HG03442 (cell line): ENCODE results near the gene NDUFV1.
"Not testable (repeated sequence)": the region's sequence is repeated elsewhere in the genome, so short reads cannot be mapped to it uniquely, and the experiment has no call there.

Experiments used
- ATAC-seq: cut with Tn5 transposase; IDR thresholded peaks from one replicate; pipeline ENCODE4 v1.9.1; 2021; ENCODE audit warnings: mild to moderate bottlenecking, moderate library complexity; ENCODE audit not compliant: unreplicated experiment

Gene NDUFV1

GRCh38 chr11:67585911-67586310 lies 20.8 kb upstream of the NDUFV1 start:
- no peak for ATAC-seq

DNA sequence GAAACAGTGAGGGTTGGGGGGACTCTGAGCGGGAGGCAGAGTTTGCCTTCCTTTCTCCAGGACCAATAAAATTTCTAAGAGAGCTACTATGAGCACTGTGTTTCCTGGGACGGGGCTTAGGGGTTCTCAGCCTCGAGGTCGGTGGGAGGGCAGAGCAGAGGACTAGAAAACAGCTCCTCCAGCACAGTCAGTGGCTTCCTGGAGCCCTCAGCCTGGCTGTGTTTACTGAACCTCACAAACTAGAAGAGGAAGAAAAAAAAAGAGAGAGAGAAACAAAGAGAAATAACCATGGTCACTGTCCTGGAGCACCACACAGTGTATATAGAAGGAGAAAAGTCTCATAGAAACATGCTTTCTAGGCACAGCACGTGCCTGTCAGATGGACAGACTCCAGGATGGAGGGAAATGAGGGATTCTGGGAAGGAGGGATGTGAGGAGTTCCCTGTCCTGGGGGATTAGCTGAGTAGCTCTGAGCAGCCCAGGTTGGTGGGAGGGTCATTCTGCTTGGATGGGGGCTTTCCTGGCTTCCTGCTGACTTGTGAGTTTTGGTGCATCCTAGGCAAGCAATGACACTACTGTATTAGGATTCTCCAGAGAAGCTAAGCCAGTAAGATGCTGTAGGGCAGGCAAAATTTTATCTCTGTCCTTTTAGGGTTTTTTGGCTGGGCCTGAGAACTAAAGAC lies 20.0 kb upstream of the NDUFV1 start:
- no peak for ATAC-seq

- no peak for ATAC-seq
These were observed 18.6 kb upstream of the NDUFV1 start for GRCh38 chr11:67588136-67588503.

- ATAC-seq, result not testable (repeated sequence)
These were observed 17.8 kb upstream of the NDUFV1 start for GRCh38 chr11:67588899-67589415.

DNA sequence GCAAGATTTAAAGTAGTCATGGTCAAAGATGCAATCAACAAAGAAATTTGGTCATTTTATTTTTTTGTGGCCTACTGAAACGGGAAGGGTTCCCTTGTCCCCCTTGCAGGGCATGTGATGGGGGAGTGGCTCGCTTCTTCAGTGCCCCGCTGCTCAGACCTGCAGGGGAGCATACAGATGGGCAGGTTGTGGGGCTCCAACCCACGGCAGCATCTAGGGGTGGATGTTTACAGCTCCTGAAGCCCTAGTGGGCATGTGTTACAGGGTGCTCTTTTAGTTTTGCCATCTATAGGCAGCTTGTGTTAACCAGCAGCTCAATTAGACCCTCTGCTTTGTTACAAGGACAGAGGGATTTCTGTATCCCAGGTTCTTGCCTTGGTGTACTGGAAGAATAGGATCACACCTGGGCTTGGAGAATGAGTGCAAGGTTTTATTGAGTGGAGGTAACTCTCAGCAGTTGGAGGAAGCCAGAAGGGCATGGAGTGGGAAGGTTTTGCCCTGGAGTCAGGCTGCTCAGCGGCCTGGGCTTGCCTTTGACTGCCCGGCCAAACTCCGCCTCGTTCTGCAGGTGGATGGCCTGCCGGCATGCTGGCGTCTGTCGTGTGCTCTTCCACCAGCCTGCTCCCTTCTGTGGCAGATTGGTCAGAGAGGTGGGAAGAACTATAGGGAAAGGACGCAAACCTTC lies 13.7 kb upstream of the NDUFV1 start:
- no peak for ATAC-seq

- no peak for ATAC-seq
These were observed 13.2 kb upstream of the NDUFV1 start for GRCh38 chr11:67593565-67593905.

GRCh38 chr11:67594480-67594879 lies 12.3 kb upstream of the NDUFV1 start:
- ATAC-seq, result no peak

DNA sequence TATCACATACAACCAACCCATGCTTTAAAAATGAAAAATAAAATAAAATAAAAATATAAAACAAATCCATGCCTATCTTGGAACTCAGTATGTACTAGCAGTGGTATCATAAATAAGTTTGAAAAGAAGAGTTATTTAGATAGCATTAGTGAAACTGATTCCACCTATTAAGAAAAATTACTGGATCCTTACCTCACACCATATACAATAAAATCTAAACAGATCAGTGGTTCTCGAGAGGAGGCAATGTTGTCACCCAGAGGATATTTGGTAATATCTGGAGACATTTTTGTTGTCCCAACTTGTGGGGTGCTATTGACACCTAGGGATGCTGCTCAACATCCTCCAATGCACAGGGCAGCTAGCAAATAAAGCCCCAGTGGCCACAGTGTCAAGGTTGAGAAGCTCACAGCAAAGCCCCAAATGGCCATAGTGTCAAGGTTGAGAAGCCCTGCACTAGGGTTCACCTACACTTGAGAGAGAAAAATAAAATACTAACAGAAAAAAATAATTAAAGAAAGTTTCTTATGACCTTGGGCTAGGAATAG lies 9.9 kb upstream of the NDUFV1 start:
- no peak for ATAC-seq

DNA sequence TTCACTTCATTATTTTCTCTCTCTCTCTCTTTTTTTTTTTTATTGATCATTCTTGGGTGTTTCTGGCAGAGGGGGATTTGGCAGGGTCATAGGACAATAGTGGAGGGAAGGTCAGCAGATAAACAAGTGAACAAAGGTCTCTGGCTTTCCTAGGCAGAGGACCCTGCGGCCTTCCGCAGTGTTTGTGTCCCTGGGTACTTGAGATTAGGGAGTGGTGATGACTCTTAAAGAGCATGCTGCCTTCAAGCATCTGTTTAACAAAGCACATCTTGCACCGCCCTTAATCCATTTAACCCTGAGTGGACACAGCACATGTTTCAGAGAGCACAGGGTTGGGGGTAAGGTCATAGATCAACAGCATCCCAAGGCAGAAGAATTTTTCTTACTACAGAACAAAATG lies 9.3 kb upstream of the NDUFV1 start:
- ATAC-seq, result not testable (repeated sequence)

GRCh38 chr11:67597963-67598362 lies 8.8 kb upstream of the NDUFV1 start:
- not testable (repeated sequence) for ATAC-seq

- ATAC-seq, result no peak
These were observed 7.6 kb upstream of the NDUFV1 start for GRCh38 chr11:67599149-67599548.

GRCh38 chr11:67600324-67601029 lies 6.3 kb upstream of the NDUFV1 start:
- no peak for ATAC-seq

DNA sequence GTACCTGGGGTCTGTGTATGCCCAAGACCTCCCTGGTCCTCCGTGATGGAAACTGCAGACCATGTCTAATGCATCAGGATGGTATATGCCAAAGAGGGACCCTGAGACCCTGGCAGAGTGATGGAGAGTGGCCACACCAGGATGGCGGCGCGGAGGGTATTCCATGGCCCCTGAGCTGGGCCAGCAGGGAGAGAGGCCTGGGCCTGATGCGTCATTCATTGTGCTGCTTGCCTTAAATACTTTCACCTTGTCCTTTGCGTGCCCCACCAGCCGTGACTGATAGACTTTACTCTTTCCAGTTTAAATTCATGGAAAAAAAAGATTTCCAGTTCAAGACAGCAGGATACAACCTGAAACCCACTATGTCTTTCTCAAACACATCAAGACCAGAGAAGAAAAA lies 5.6 kb upstream of the NDUFV1 start:
- no peak for ATAC-seq

DNA sequence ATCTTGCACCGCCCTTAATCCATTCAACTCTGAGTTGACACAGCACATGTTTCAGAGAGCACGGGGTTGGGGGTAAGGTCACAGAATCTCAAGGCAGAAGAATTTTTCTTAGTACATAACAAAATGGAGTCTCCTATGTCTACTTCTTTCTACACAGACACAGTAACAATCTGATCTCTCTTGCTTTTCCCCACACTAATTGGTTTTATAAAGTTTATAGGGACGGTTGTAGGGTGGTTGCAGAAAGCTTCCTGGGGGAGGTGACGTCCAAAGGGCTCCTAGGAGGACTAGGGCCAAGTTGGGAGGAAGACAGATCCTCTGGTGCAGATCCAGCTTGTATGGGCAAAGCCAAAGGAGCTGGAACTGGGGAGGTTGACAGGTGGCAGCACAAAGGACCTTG lies 2.6 kb upstream of the NDUFV1 start:
- not testable (repeated sequence) for ATAC-seq

GRCh38 chr11:67604815-67605214 lies 1.9 kb upstream of the NDUFV1 start:
- ATAC-seq, result no peak

GRCh38 chr11:67605231-67606011 lies 1.3 kb upstream of the NDUFV1 start:
- no peak for ATAC-seq

DNA sequence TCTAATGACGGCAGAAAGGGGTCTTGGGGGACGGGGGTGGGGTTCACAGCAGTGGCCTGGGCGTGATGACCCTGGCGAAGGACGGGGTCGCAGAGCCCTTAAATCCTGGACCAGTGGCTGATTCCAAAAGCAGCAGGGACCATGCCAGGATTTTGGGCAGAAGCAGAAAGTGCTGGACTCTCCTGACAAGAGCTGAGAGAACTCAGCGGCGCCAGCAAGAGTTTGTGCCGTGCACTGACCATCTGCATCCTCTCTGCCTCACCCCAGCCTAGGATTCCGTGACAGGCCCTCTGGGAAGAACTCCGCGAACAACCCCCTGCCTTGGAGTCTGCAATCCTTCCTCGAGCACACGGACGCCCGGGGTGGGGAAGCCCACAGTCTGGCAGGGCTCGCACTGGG lies 644 bp upstream of the NDUFV1 start:
- ATAC-seq, result no peak

DNA sequence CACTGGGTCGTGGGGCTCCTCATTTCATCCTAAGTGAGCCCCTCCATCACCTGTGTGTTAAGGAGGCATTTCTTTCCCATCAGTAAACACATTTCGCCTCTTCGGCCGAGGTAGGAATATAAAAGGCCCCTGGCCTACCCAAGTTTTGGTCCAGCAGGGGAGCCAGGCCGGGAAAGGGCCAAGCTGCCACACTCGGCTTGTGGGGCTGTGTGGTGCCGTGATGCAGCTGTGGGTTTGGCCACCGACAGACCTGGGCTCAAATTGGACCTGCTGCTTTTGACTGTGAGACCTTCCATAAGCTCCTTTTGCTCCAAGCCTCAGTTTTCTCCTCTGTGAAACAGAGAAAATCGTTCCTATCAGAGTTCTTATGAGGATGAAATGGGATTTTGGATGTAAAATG lies 771 bp downstream of the NDUFV1 start:
- no peak for ATAC-seq

DNA sequence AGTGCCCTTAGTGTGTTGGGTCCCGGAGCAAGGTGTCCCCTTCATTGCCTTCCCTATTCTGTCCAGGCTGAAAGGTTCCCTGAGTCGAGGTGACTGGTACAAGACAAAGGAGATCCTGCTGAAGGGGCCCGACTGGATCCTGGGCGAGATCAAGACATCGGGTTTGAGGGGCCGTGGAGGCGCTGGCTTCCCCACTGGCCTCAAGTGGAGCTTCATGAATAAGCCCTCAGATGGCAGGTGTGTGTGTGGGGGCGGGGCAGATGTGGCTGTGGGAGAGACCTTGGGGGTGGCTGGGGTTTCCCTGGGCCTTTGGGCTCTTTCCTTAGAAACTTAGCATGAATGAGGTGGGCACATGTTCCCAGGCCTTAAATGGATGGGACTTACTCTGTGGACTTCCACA lies 1.8 kb downstream of the NDUFV1 start:
- no peak for ATAC-seq

DNA sequence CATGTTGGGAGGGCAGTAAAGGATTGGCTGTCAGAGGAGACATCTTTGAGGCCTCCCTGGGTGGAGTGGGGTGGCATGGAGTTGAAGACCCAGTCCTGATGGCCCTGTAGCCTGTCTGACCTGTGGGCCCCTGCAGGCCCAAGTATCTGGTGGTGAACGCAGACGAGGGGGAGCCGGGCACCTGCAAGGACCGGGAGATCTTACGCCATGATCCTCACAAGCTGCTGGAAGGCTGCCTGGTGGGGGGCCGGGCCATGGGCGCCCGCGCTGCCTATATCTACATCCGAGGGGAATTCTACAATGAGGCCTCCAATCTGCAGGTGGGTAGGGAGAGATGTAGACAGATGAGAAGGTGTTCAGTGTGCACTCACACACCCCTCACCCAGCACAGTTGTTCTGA lies 2.6 kb downstream of the NDUFV1 start:
- ATAC-seq, result no peak

DNA sequence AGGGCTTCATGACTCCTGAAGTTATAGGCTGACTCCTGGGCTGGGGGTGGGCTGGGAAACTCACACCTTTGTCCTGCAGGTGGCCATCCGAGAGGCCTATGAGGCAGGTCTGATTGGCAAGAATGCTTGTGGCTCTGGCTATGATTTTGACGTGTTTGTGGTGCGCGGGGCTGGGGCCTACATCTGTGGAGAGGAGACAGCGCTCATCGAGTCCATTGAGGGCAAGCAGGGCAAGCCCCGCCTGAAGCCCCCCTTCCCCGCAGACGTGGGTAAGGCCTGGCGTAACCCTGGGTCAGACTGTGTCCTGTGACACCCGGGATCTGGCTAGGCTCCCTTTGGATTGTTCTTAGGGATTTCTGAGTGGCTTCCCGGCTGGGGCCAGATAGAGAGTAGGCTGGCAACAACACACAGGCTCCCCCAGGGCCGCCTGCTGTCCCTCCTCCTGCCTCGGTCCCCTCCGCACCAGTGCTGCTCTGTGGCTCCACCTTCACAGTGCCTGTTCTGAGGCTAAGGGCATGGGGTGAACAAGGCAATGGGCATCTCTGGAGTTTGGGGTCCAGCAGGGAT lies 3.6 kb downstream of the NDUFV1 start:
- no peak for ATAC-seq
